ENCODE results near the gene TBC1D2B.

DNA sequence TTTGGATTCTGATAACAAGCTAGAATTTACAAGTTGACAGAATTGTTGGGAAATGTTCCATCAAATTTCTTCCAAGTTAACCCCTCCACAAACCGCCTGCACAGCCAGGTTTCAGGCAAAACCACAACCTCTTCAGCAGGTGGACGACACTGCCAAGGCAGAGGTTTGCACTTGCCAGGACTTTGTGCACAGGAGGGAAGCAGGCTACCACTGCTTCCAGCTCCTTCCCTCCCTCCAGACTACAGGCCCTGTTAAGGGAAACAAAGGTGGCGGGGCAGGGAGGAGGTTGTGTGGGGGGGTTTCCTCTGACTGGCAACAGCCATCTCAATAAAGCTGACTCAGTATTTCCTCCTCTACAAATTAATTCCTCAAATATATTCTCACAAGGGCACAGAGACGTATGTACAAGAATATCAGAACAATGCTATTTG is 42.2 kb downstream of the TBC1D2B start:
- no peak for TF ChIP-seq CTCF (IDR thresholded peaks at IDR 0.05)
- TF ChIP-seq POLR2A (IDR thresholded peaks at IDR 0.05): no peak

Data from body of pancreas (tissue), 4 donors.